Measurements from ENCODE around the gene ERCC4.

ERCC4 gene

GRCh38 chr16:13999895-14000425 lies 80.0 kb downstream of the ERCC4 start:
- Histone ChIP-seq H3K4me3 (ENCODE audit: low read depth, low read length) (no peak overlapping the region), H3K27me3 (ENCODE audit: insufficient read depth, low read depth, severe bottlenecking) (no peaks in the 10 kb centered on the region), H3K36me3 (no peaks in the 10 kb centered on the region), H3K9me3 (ENCODE audit: severe bottlenecking) (no peaks in the 10 kb centered on the region), H3K27ac (no peak overlapping the region)
- TF ChIP-seq, protein P1, sequence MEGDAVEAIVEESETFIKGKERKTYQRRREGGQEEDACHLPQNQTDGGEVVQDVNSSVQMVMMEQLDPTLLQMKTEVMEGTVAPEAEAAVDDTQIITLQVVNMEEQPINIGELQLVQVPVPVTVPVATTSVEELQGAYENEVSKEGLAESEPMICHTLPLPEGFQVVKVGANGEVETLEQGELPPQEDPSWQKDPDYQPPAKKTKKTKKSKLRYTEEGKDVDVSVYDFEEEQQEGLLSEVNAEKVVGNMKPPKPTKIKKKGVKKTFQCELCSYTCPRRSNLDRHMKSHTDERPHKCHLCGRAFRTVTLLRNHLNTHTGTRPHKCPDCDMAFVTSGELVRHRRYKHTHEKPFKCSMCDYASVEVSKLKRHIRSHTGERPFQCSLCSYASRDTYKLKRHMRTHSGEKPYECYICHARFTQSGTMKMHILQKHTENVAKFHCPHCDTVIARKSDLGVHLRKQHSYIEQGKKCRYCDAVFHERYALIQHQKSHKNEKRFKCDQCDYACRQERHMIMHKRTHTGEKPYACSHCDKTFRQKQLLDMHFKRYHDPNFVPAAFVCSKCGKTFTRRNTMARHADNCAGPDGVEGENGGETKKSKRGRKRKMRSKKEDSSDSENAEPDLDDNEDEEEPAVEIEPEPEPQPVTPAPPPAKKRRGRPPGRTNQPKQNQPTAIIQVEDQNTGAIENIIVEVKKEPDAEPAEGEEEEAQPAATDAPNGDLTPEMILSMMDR (IDR thresholded peaks at IDR 0.05; ENCODE audit: low read depth, low read length) = no peak
- no peak for DNase-seq

- H3K36me3 ChIP-seq = no peaks in the 10 kb centered on the region
- TF ChIP-seq, protein P1 (IDR thresholded peaks at IDR 0.05; ENCODE audit: low read depth, low read length) = no peak
- no peak overlapping the region for H3K27ac ChIP-seq
- H3K4me3 ChIP-seq (ENCODE audit: low read depth, low read length) = no peak overlapping the region
- no peak for DNase-seq
- H3K27me3 ChIP-seq (ENCODE audit: insufficient read depth, low read depth, severe bottlenecking) = no peaks in the 10 kb centered on the region
- no peaks in the 10 kb centered on the region for H3K9me3 ChIP-seq (ENCODE audit: severe bottlenecking)
These were observed 81.6 kb downstream of the ERCC4 start for GRCh38 chr16:14001521-14001920.
